Glomerular visceral epithelial cell (primary cell): ENCODE results near the gene NAB1.

Source experiments
- DNase-seq: peaks from one replicate; pipeline ENCODE4 v3.0.0-alpha.2; 2016; ENCODE audit errors: extremely low spot score

NAB1 gene

DNA sequence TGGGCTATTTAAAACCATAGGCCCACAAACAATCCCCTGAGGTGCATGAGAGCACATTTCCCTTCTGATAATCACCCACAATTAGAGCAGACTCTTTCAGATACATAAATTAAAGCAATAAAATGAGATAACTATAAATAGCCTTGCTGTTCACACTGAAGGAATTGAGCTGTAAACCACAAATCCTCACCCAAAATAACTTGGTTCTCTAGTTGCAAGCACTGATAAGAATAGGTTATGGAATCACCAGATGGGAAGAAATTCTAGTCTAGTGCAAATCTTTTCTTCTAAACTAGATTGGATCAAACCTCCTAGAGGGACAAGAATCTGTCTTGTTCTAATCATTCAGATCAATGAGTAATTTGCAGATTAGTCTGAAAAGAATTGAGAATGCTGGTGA, 64.6 kb downstream of the NAB1 start:
- no peak for DNase-seq

DNA sequence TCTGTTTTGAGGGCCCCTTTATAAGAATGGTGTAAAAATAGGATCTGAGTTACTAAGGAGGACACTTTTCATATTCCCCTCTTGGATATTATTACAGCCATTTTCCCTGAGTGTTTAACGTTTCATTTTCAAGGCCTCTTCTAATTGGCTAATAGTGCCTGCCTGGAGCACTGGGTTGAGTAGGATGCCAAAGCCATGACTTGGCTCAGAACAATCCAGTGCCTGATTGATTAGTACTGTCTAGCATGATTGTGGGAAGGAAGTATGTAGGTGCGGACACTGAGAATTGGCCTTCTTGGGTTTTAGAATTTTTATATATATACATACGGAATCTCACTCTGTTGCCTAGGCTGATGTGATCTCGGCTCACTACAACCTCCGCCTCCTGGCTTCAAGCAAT, 66.1 kb downstream of the NAB1 start:
- DNase-seq: peak; percentile 22

DNA sequence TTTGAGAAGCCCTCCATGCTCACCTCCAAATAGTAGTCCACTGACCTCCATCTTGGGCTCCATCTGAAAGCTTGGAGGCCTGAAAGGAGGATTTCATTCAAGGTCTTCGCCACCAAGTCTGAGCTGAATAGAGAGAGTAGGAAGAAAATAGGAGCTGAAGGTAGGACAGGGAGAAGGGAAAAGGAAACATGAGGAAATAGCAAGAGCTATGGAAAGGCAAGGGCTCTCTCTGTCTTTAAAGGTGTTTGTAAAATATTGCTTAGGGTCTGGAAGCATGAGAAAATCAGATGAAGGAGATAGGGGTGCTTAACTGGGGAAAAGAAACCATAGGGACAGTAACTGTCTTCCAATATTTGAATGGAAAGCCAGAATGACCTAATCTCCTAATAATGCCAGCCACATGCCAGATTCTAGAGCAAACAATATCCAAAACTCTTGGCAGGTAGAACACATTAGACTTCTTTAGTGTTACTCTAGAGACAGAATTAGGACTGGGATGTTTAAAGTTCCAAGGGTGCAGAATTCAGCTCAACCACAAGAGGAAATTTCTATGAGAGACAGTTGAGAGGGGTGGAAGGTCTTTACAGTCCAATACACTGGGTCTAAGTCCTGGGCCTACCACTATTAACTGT, 67.4 kb downstream of the NAB1 start:
- peak; percentile 52 for DNase-seq

DNA sequence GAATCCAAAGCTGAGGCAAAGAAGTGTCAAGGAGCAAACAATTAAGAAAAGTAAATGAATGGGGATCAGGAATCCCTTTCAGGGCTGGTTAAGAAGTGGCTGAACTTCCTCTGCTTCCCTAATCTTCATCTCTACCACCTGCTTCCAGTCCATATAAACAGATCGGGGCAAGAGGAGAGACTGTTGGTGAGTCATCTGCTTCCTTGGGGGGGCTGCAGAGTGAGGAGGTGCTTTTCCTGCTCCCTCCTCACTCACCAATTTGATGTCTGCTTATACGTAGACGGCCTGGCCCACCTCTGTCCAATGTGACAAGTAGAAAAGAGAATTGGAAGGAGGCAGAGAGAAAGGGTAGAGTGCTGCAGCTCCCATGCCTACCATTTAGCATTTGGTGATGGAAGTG, 68.4 kb downstream of the NAB1 start:
- no peak for DNase-seq

DNA sequence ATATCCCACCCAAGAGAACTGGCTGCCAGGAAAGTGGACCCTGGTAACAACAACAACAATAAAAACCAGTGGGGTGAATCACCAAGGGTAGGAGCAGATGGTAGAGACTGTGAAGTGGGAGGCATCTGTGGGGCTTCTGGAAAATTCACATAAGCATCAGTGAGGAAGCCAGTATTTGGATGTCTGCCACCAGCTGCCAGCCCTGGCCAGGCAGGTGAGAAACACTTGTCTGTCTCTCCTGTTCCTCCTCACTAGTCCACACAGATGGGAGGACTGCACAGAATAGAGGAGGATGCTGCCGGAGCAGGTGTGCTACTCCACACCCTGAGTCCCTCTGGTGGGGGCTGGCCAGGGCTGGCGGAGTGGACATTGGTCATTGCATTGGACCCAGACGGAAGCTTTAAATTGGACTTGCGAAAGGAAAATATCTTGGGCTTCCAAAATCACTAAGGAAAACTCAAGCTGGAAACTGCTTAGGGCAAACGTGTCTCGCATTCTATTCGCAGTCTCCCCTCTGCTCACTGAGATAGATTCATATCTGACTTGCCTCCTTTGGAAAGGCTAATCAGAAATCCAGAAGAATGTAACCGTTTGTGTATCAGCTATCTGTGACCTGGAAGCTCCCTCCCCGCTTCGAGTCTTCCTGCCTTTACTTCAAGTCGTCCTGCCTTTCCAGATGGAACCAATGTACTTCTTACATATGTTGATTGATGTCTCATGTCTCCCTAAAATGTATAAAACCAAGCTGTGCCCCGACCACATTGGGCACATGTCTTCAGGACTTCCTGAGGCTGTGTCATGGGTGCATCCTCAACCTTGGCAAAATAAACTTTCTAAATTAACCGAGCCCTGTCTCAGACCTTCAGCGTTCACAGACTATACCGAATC, 69.1 kb downstream of the NAB1 start:
- DNase-seq: peak; percentile 66

DNA sequence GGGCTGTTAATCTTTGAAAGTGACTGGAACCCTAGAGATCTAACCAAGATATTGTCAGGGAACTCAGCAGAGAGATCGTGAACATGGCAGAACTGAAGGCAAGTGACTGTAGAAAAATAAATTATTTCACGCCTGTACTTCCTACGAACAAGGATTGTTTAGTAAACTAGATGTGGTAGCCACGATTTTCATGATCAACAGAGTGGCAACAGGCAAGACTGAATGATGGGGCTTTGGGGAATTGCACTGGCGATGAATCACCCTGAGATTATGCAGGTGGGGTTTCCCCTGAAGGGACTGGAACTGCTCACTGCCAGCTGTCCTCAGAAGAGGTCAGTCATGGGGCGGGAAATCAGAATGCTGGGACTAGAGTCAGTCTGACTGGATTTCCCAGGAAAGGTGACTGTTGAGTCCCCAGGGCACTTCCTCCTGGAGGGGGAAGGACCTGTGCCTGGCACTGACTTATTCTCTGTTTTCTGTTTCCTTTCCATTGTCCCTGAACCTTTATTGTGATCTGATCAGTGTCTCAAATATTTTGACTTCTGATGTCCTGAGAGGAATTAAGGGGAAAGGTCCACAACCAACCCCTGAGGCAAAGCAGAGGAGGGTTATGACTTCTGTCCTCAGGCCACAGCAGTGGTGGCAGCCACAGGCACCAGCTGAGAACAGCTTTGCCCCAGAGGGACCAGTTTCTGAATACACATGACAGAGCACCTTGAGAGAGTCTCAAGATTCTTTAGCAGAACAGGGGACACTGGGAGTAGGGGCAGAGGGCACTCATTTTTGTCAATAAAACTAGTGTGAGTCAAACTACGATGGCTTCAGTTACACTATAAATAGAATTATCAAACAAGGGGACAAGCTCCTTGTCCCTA, 70.0 kb downstream of the NAB1 start:
- DNase-seq: peak; percentile 95

DNA sequence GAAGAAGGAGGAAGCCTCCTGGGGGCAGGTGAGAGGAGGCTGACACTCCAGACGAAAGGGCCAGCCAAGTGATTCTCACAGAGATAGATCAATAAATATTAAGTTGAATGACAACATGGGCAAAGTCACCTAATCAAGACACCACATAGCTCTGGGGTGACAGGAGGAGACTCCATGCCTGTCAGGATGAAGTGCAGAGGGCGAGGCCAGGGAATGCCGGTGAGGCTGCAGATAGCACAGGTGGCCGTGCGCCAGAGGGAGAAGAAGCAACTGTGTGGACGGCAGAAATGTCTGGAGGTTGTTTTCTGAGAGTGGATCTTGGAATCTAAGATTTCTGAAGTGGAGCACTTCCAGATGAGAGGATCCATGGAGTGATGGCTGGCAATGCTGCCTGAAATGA, 71.4 kb downstream of the NAB1 start:
- no peak for DNase-seq

DNA sequence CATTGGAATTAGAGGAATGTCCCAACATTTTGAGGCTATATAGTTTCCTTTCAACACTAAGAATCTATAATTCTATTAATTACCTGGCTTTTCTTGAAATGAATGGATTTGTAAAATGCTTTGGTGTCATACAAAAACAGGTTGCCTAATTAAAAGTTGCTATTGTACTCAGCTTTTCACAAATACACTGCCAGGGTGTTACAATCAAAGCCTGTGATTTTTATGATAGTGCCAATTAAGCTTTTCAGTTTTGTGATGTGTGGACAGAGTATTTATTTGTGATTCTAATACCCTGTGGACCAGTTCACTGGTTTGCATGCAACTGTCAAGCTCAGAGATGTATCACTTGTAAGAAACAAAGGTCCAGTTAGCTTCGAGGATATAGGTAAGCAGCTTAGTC, 71.8 kb downstream of the NAB1 start:
- no peak for DNase-seq

DNA sequence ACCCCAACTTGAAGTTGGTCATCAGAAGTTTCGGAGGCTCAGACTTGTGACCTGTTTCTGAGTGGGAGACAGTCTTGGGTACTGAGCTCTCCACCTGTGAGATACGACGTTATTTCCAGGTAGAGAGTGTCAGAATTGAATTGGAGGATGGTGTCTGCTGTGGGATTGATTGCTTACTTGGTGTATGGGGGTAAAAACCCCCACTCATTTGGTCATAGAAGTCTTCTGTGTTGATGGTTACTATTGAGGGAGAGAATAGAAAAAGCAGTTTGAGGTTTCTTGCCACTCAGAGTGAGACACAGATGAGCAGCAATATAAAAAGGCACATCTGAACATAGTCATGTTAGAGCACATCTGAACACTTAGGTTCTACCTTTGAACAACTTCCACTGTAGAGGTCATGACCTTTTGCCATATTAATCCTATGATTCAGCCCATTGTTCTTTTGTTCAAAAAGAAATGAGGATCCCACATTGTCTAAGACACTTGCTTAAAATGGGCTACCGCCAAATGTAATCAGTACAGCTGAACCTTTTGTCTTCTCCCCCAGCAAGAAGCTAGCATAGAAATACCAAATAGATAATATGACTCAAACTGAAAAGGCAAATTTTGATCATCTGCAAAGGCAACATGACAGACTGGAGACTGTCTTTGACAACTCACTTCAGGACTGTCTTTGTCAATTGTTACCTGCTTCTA, 73.3 kb downstream of the NAB1 start:
- no peak for DNase-seq

DNA sequence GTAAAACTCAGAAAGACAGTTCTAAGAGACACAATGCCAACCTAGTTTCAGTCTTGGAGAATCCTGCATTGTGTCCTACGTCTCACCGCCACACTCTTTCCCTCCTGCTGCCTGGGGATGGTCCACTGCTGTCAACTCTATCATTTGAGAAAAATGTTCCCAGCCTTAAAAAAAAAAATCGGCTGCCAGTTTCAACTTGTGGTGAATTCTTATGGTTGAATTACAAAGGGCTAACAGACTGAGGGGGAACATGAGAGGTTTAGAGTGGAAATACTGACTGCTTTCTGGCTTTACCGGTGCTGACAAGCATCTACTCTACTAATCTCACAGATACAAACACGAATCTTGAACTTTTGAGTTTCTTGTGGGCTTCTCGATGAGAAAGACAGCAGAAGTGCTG, 74.0 kb downstream of the NAB1 start:
- no peak for DNase-seq

DNA sequence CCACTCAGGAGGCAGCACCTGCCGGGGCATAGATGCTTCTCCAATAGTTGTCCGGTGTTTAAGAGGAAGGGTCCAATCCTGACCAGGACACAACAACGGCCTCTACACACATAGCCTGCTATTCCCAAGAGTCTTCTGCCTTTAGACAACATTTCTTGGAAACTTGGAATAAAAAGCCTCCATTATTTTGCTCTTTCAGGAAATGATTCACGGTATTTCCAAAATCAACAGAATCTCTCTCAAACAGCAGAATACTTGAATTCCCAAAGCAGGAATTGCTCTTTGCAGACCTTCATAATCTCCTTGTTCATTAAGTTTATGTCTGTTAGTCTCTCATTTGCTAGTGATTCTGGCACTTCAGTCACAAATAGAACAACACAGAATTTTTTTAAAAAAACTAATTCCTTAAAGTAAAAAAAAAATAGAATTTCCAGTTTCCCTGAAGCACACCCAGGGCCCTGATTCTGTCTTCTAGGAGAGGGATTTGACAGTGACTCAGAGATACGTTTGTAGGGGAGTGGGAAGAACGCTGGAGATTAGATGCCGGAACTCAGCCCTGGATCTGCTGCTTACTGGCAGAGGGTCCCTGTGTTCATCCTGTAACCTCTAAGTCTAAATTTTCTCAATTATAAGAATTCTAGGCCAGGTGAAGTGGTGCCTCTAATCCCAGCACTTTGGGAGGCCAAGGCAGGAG, 74.7 kb downstream of the NAB1 start:
- DNase-seq: no peak

DNA sequence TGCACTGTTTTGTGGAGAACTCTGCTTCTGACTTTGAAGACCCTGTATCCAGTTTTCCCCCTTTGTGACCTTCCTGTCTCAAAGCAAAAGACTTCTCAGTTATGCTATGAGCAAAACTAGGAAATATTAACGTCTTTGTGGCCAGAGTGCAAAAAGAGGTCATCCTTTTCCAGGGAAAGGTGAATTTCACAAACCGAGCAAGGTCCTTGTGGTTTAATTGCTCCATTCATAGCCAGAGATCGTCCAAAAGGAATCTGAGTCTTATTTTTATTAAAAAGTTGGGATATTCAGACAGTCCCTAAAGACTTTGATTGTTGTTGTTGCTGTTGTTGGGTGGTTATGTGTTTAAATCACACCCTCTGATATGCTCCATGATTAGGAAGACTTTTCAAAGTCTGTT, 77.4 kb downstream of the NAB1 start:
- DNase-seq: peak; percentile 18

DNA sequence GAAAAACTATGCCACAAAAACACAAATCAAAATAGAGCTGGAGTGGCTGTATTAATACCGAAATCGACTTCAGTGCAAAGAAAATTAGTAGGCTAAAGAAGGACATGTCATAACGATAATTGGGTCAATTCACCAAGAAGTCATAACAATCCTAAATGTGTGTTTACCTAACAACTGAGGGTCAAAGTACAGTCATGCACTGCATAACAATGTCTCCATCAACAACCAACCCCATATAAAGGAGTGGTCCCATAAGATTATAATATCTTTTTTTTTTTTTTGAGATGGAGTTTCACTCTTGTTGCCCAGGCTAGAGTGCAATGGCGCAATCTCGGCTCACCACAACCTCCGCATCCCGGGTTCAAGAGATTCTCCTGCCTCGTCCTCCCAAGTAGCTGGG, 87.5 kb downstream of the NAB1 start:
- DNase-seq: no peak

DNA sequence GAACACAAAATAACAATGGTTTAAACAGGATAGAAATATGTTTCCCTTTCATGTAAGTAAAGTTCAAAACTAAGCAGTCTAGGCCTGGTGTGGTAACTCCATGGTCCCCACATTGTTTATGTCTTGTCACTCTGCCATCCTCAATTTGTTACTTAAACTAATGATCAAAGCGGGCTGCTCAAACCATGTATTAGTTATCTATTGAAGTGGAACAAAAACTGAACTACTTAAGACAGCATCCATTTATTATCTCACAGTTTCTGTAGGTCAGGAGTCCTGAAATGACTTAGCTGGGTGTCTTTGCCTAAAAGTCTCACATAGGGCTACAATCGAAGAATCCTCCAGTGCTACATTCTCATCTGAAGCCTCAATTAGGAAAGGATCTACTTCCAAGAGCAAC, 91.6 kb downstream of the NAB1 start:
- no peak for DNase-seq
